Sigmoid colon (tissue), 7 donors: ENCODE measurements around the gene ANKZF1. TPM values are rescaled to one million over a fixed set of nuclear protein-coding genes. Genes with fewer than 3 reads are reported as not detected.

ENCODE experiments used
- DNase-seq: peaks from one replicate; pipeline ENCODE4 v3.0.0-alpha.2; 2019
- H3K27ac ChIP-seq, 4 donors: fragments of 200-600 bp; sonication (generic); one replicate each; pipeline ENCODE4 v1.5.1; 2016 to 2019; ENCODE audit warnings: mild to moderate bottlenecking in 1 of 4
- H3K27me3 ChIP-seq, 3 donors: fragments of 200-600 bp; sonication (generic); one replicate each; pipeline ENCODE4 v1.5.1; 2019; ENCODE audit warnings: mild to moderate bottlenecking in 1 of 3
- H3K36me3 ChIP-seq, 4 donors: fragments of 200-600 bp; sonication (generic); one replicate each; pipeline ENCODE4 v1.5.1; 2016 to 2019
- H3K4me1 ChIP-seq, 4 donors: fragments of 200-600 bp; sonication (generic); one replicate each; pipeline ENCODE4 v1.5.1; 2017 to 2019
- H3K4me3 ChIP-seq, 4 donors: fragments of 200-600 bp; sonication (generic); one replicate each; pipeline ENCODE4 v1.5.1; 2017 to 2019; ENCODE audit warnings: mild to moderate bottlenecking in 2 of 4, moderate library complexity in 1 of 4
- H3K9me3 ChIP-seq, 4 donors: fragments of 200-600 bp in 3 of 4; sonication (generic) in 3 of 4; one replicate each; pipeline versions ENCODE4 v1.5.1 to v1.6.1; 2013 to 2019
- CTCF ChIP-seq, 4 experiments: fragments of 450-650 bp in 3 of 4; fragments of 200-600 bp in 1 of 4; IDR thresholded peaks; one replicate each; pipeline ENCODE4 v1.5.1; 2016 to 2019; ENCODE audit warnings: antibody characterized with exemption in 4 of 4, mild to moderate bottlenecking in 3 of 4, moderate library complexity in 2 of 4
- EP300 ChIP-seq, 4 donors: sonication (generic); formaldehyde crosslinking; IDR thresholded peaks; one replicate each; pipeline ENCODE4 v1.6.1; 2017; ENCODE audit warnings: antibody characterized with exemption in 4 of 4
- POLR2A ChIP-seq, 2 donors: fragments of 450-650 bp; IDR thresholded peaks; one replicate each; pipeline ENCODE4 v1.6.1; 2016; ENCODE audit warnings: antibody characterized with exemption in 2 of 2, mild to moderate bottlenecking in 2 of 2, moderate library complexity in 2 of 2
- POLR2AphosphoS5 ChIP-seq, 4 donors: sonication (generic); formaldehyde crosslinking; IDR thresholded peaks; one replicate each; pipeline ENCODE4 v1.6.1; 2017; ENCODE audit warnings: antibody characterized with exemption in 4 of 4
- WGBS, 2 donors: extraction: QIAGEN DNeasy Blood & Tissue Kit; methylation state at CpG; one replicate each; pipeline ENCODE4 v1.1.7; 2013; 5-methylcytosine and 5-hydroxymethylcytosine counted together
- intact Hi-C: fragments of 100-400 bp; cut with DNase I; formaldehyde crosslinking; loops from one replicate; pipeline ENCODE4 v1.15.1; 2023
- polyA plus RNA-seq, 3 donors: library from polyadenylated mRNA; stranded (reverse); fragments of 200-250 nt; gene quantifications; one replicate each; pipeline ENCODE4 v1.2.3, GENCODE V29; 2013
- total RNA-seq, 4 donors: library from RNA; depleted of rRNA; stranded (reverse); fragments of >200 nt; gene quantifications; one replicate each; pipeline ENCODE4 v1.1.0, GENCODE V29; 2016
- donor health status: healthy with polysubstance abuse.
- donor health status: Bipolar disorder and iron deficiency.
- donor health status: healthy.

The ANKZF1 gene, protein sequence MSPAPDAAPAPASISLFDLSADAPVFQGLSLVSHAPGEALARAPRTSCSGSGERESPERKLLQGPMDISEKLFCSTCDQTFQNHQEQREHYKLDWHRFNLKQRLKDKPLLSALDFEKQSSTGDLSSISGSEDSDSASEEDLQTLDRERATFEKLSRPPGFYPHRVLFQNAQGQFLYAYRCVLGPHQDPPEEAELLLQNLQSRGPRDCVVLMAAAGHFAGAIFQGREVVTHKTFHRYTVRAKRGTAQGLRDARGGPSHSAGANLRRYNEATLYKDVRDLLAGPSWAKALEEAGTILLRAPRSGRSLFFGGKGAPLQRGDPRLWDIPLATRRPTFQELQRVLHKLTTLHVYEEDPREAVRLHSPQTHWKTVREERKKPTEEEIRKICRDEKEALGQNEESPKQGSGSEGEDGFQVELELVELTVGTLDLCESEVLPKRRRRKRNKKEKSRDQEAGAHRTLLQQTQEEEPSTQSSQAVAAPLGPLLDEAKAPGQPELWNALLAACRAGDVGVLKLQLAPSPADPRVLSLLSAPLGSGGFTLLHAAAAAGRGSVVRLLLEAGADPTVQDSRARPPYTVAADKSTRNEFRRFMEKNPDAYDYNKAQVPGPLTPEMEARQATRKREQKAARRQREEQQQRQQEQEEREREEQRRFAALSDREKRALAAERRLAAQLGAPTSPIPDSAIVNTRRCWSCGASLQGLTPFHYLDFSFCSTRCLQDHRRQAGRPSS
- total RNA-seq (10 to 100 TPM; 28.1 to 52.6 (median 41.1) TPM), polyA plus RNA-seq (10 to 100 TPM in 1 of 3 donors, 1 to 10 TPM in 2; 9.0 to 36.9 (median 9.7) TPM)

GRCh38 chr2:219229305-219230058, at the start of gene ANKZF1, which contains the start of gene ATG9A:
Gene ANKZF1, plus strand, starts transcription at chr2:219229806. Its CDS starts 452 bp downstream, at chr2:219230258.
Gene ATG9A, minus strand, starts transcription at chr2:219229636. Its CDS starts 1,612 bp downstream, at chr2:219228024.
- H3K36me3 ChIP-seq, result peaks cover 35 to 53% (median 41%) of the 10 kb centered on the region in 4 donors
- H3K9me3 ChIP-seq, result no peaks in the 10 kb centered on the region
- peak within 1 kb of the TSS; percentile 57 to 79 (median 68) for H3K4me3 ChIP-seq
- intact Hi-C loops, result loop anchor here (1.0 to 10.0 kb wide), 4 partner anchors 10 to 155 kb away; partner anchors contain the start of genes DNPEP, GLB1L, RETREG2 and STK16
- DNase-seq, result peak; percentile 100
- WGBS, 2 donors, result 0% methylated on average over 80 of the region's 80 CpGs
- H3K27me3 ChIP-seq, result no peaks in the 10 kb centered on the region
- peaks cover 0 to 35% (median 31%) of the 10 kb centered on the region in 4 donors for H3K4me1 ChIP-seq
- peak within 1 kb of the TSS; percentile 89 to 94 (median 94) for H3K27ac ChIP-seq
- peak in 1 of 4 donors; percentile 64 for TF ChIP-seq EP300 (IDR thresholded peaks at IDR 0.05)
- peak; percentile 94 to 98 (median 96) for TF ChIP-seq POLR2AphosphoS5 (IDR thresholded peaks at IDR 0.05)
- no peak for TF ChIP-seq CTCF (IDR thresholded peaks at IDR 0.05)
- TF ChIP-seq POLR2A (IDR thresholded peaks at IDR 0.05), result peak; percentile 68 to 73

- Histone ChIP-seq H3K27ac (no peak overlapping the region), H3K9me3 (no peaks in the 10 kb centered on the region), H3K27me3 (no peaks in the 10 kb centered on the region), H3K36me3 (peaks cover 29 to 60% (median 40%) of the 10 kb centered on the region in 4 donors), H3K4me3 (no peak overlapping the region), H3K4me1 (peaks cover 2 to 24% (median 18%) of the 10 kb centered on the region in 4 donors)
- intact Hi-C loops, result no loop called here
- no peak for TF ChIP-seq POLR2AphosphoS5 (IDR thresholded peaks at IDR 0.05)
- TF ChIP-seq EP300 (IDR thresholded peaks at IDR 0.05), result no peak
- TF ChIP-seq CTCF (IDR thresholded peaks at IDR 0.05), result no peak
- TF ChIP-seq POLR2A (IDR thresholded peaks at IDR 0.05), result no peak
- DNase-seq, result peak; percentile 40
- WGBS, 2 donors, result 93 to 94% methylated on average over 5 of the region's 5 CpGs
These were observed 48.6 kb upstream of the ANKZF1 start for GRCh38 chr2:219180961-219181360.

GRCh38 chr2:219181531-219181930, 48.1 kb upstream of the ANKZF1 start:
- H3K36me3 ChIP-seq, result peaks cover 29 to 60% (median 40%) of the 10 kb centered on the region in 4 donors
- TF ChIP-seq POLR2A (IDR thresholded peaks at IDR 0.05), result no peak
- no peak for TF ChIP-seq POLR2AphosphoS5 (IDR thresholded peaks at IDR 0.05)
- no peak for TF ChIP-seq CTCF (IDR thresholded peaks at IDR 0.05)
- no peak for TF ChIP-seq EP300 (IDR thresholded peaks at IDR 0.05)
- no peaks in the 10 kb centered on the region for H3K9me3 ChIP-seq
- no peaks in the 10 kb centered on the region for H3K27me3 ChIP-seq
- peak; percentile 30 for DNase-seq
- intact Hi-C loops, result no loop called here
- WGBS, 2 donors, result 94 to 95% methylated on average over 6 of the region's 6 CpGs
- no peak overlapping the region for H3K4me3 ChIP-seq
- peaks cover 2 to 21% (median 16%) of the 10 kb centered on the region in 4 donors for H3K4me1 ChIP-seq
- H3K27ac ChIP-seq, result no peak overlapping the region
